Measurements from ENCODE around the gene CDH18. TPM values are rescaled to one million over a fixed set of nuclear protein-coding genes. Genes with fewer than 3 reads are reported as not detected.

The CDH18 gene
- total and polyA plus RNA-seq, 2 donors (not counting 1 experiment from before 2014, with no cell fraction given): 0.16 to 0.33 TPM

DNA sequence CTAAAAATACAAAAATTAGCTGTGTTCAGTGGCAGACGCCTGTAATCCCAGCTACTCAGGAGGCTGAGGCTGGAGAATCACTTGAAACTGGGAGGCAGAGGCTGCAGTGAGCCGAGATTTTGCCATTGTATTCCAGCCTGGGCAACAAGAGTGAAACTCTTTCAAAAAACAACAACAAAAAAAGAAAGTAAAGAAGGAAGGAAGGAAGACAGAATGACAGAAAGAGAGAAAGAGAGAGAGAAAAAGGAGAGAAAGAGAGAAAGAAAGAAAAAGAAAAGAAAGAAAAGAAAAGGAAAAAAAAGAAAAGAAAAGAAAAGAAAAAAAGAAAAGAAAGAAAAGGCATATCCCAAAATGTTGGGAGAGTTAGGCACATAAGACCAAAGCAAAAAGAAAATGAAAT is 278.6 kb downstream of the CDH18 start:
- no peak overlapping the region for H2AFZ ChIP-seq (ENCODE audit: low read length)
- no peaks in the 10 kb centered on the region for H3K4me1 ChIP-seq (ENCODE audit: control insufficient read depth, extremely low read depth, insufficient read depth, low read length)
- no peak overlapping the region for H3K27ac ChIP-seq (ENCODE audit: insufficient read depth, low read length)
- H3K36me3 ChIP-seq (ENCODE audit: control insufficient read depth, insufficient read depth, low read length): no peaks in the 10 kb centered on the region
- no peak overlapping the region for H3K9ac ChIP-seq (ENCODE audit: insufficient read depth, low read length)
- DNase-seq (ENCODE audit: low read depth in 2 of 2): no peak
- TF ChIP-seq EZH2 (IDR thresholded peaks at IDR 0.05; ENCODE audit: low read length, missing control alignments): no peak
- TF ChIP-seq, protein P1, sequence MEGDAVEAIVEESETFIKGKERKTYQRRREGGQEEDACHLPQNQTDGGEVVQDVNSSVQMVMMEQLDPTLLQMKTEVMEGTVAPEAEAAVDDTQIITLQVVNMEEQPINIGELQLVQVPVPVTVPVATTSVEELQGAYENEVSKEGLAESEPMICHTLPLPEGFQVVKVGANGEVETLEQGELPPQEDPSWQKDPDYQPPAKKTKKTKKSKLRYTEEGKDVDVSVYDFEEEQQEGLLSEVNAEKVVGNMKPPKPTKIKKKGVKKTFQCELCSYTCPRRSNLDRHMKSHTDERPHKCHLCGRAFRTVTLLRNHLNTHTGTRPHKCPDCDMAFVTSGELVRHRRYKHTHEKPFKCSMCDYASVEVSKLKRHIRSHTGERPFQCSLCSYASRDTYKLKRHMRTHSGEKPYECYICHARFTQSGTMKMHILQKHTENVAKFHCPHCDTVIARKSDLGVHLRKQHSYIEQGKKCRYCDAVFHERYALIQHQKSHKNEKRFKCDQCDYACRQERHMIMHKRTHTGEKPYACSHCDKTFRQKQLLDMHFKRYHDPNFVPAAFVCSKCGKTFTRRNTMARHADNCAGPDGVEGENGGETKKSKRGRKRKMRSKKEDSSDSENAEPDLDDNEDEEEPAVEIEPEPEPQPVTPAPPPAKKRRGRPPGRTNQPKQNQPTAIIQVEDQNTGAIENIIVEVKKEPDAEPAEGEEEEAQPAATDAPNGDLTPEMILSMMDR (conservative IDR thresholded peaks at IDR 0.05 in 1 of 2, IDR thresholded peaks at IDR 0.05 in 1 of 2; ENCODE audit: low read depth in 1 of 2, low read length in 2 of 2): no peak
- H3K9me3 ChIP-seq (ENCODE audit: control insufficient read depth, insufficient read depth, low read depth, low read length): no peaks in the 10 kb centered on the region
- no peaks in the 10 kb centered on the region for H3K27me3 ChIP-seq (ENCODE audit: control insufficient read depth, insufficient read depth, low read length)
- no peaks in the 10 kb centered on the region for H3K79me2 ChIP-seq (ENCODE audit: control insufficient read depth, insufficient read depth, low read length)
- H3K4me2 ChIP-seq (ENCODE audit: extremely low read depth, insufficient read depth, low read length): no peak overlapping the region
- H3K4me3 ChIP-seq (replicated peaks in 1 of 4; ENCODE audit: control extremely low read depth in 1 of 4, insufficient read depth in 1 of 4, low read depth in 3 of 4, low read length in 4 of 4): no peak overlapping the region
- H4K20me1 ChIP-seq (ENCODE audit: control insufficient read depth, extremely low read depth, insufficient read depth, low read length): no peaks in the 10 kb centered on the region

DNA sequence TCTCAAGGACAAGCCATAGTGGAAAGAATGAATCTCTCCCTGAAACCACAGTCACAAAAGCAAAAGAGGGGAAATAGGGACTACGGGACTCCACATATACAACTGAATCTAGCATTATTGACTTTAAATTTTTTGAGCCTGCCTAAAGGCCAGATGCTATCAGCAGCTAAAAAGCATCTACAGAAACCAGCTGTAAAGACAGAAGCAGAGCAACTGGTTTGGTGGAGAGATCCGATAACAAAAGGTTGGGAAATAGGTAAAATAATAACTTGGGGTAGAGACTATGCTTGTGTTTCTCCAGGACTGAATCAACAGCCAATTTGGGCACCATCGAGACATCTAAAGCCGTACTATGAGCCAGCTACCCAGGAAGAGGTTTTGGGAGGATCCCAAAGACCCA is 281.2 kb downstream of the CDH18 start:
- DNase-seq (ENCODE audit: low read depth in 2 of 2): no peak
- H3K9ac ChIP-seq (ENCODE audit: insufficient read depth, low read length): no peak overlapping the region
- no peaks in the 10 kb centered on the region for H3K36me3 ChIP-seq (ENCODE audit: control insufficient read depth, insufficient read depth, low read length)
- no peaks in the 10 kb centered on the region for H3K4me1 ChIP-seq (ENCODE audit: control insufficient read depth, extremely low read depth, insufficient read depth, low read length)
- TF ChIP-seq, protein P1 (conservative IDR thresholded peaks at IDR 0.05 in 1 of 2, IDR thresholded peaks at IDR 0.05 in 1 of 2; ENCODE audit: low read depth in 1 of 2, low read length in 2 of 2): no peak
- no peak for TF ChIP-seq EZH2 (IDR thresholded peaks at IDR 0.05; ENCODE audit: low read length, missing control alignments)
- H2AFZ ChIP-seq (ENCODE audit: low read length): no peak overlapping the region
- no peaks in the 10 kb centered on the region for H3K79me2 ChIP-seq (ENCODE audit: control insufficient read depth, insufficient read depth, low read length)
- no peak overlapping the region for H3K27ac ChIP-seq (ENCODE audit: insufficient read depth, low read length)
- no peaks in the 10 kb centered on the region for H4K20me1 ChIP-seq (ENCODE audit: control insufficient read depth, extremely low read depth, insufficient read depth, low read length)
- H3K27me3 ChIP-seq (ENCODE audit: control insufficient read depth, insufficient read depth, low read length): no peaks in the 10 kb centered on the region
- no peak overlapping the region for H3K4me2 ChIP-seq (ENCODE audit: extremely low read depth, insufficient read depth, low read length)
- H3K9me3 ChIP-seq (ENCODE audit: control insufficient read depth, insufficient read depth, low read depth, low read length): no peaks in the 10 kb centered on the region
- no peak overlapping the region for H3K4me3 ChIP-seq (replicated peaks in 1 of 4; ENCODE audit: control extremely low read depth in 1 of 4, insufficient read depth in 1 of 4, low read depth in 3 of 4, low read length in 4 of 4)

DNA sequence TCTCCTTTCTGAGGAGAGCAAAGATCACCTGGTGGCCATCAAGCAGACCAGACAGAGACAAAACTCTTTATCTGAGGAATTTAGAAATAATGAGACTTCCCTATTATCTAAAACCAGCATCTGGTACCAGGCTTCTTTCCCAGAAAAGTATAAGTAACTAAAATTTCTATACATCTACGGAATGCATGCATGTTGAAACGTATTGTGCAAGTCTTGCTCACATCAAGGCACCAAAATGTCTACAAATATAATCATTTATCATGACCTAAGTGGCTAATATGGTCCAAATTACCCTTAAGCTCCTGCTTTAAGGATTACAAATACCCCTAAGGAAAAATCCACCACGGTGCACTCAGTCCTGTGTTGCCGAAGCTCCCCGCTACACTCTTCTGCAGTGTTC is 286.3 kb downstream of the CDH18 start:
- H3K36me3 ChIP-seq (ENCODE audit: control insufficient read depth, insufficient read depth, low read length): no peaks in the 10 kb centered on the region
- no peaks in the 10 kb centered on the region for H3K27me3 ChIP-seq (ENCODE audit: control insufficient read depth, insufficient read depth, low read length)
- no peak for DNase-seq (ENCODE audit: low read depth in 2 of 2)
- H3K9me3 ChIP-seq (ENCODE audit: control insufficient read depth, insufficient read depth, low read depth, low read length): no peaks in the 10 kb centered on the region
- H3K9ac ChIP-seq (ENCODE audit: insufficient read depth, low read length): no peak overlapping the region
- H3K4me1 ChIP-seq (ENCODE audit: control insufficient read depth, extremely low read depth, insufficient read depth, low read length): no peaks in the 10 kb centered on the region
- H3K4me2 ChIP-seq (ENCODE audit: extremely low read depth, insufficient read depth, low read length): no peak overlapping the region
- H4K20me1 ChIP-seq (ENCODE audit: control insufficient read depth, extremely low read depth, insufficient read depth, low read length): no peaks in the 10 kb centered on the region
- H3K79me2 ChIP-seq (ENCODE audit: control insufficient read depth, insufficient read depth, low read length): no peaks in the 10 kb centered on the region
- no peak overlapping the region for H2AFZ ChIP-seq (ENCODE audit: low read length)
- H3K4me3 ChIP-seq (replicated peaks in 1 of 4; ENCODE audit: control extremely low read depth in 1 of 4, insufficient read depth in 1 of 4, low read depth in 3 of 4, low read length in 4 of 4): no peak overlapping the region
- no peak for TF ChIP-seq EZH2 (IDR thresholded peaks at IDR 0.05; ENCODE audit: low read length, missing control alignments)
- TF ChIP-seq, protein P1 (conservative IDR thresholded peaks at IDR 0.05 in 1 of 2, IDR thresholded peaks at IDR 0.05 in 1 of 2; ENCODE audit: low read depth in 1 of 2, low read length in 2 of 2): no peak
- H3K27ac ChIP-seq (ENCODE audit: insufficient read depth, low read length): no peak overlapping the region

Measured in fibroblast of lung (primary cell).